Measurements from ENCODE around the gene ZNF660. TPM values are rescaled to one million over a fixed set of nuclear protein-coding genes. Genes with fewer than 3 reads are reported as not detected.
"Not testable (repeated sequence)": the region's sequence is repeated elsewhere in the genome, so short reads cannot be mapped to it uniquely, and the experiment has no call there.

ZNF660 gene
- total RNA-seq, 1 donor from 2014 or later = 27.1 TPM

- no peak overlapping the region for H3K27ac Mint-ChIP-seq
- H3K4me3 Mint-ChIP-seq (ENCODE audit: low read depth) = no peak overlapping the region
- H3K4me1 Mint-ChIP-seq (ENCODE audit: low read depth) = no peaks in the 10 kb centered on the region
- DNase-seq (ENCODE audit: low spot score, unreplicated experiment) = no peak
- no peaks in the 10 kb centered on the region for H3K27me3 Mint-ChIP-seq
- TF ChIP-seq CTCF (IDR thresholded peaks at IDR 0.05; ENCODE audit: unreplicated experiment) = no peak
- H3K9me3 Mint-ChIP-seq (ENCODE audit: low read depth) = peaks cover 13% of the 10 kb centered on the region
- peaks cover 35% of the 10 kb centered on the region for H3K36me3 Mint-ChIP-seq (ENCODE audit: insufficient read depth)
Measured at GRCh38 chr3:44576613-44577012, 8.2 kb upstream of the ZNF660 start.

- DNase-seq (ENCODE audit: low spot score, unreplicated experiment); H3K9me3 Mint-ChIP-seq (ENCODE audit: low read depth); H3K4me1 Mint-ChIP-seq (ENCODE audit: low read depth); H3K27ac Mint-ChIP-seq; H3K27me3 Mint-ChIP-seq; H3K4me3 Mint-ChIP-seq (ENCODE audit: low read depth): not testable (repeated sequence)
- peaks cover 27% of the 10 kb centered on the region for H3K36me3 Mint-ChIP-seq (ENCODE audit: insufficient read depth)
Measured at GRCh38 chr3:44577354-44577952, 7.3 kb upstream of the ZNF660 start.

- H3K4me1 Mint-ChIP-seq (ENCODE audit: low read depth); H3K27ac Mint-ChIP-seq; DNase-seq (ENCODE audit: low spot score, unreplicated experiment); H3K9me3 Mint-ChIP-seq (ENCODE audit: low read depth); H3K4me3 Mint-ChIP-seq (ENCODE audit: low read depth); H3K27me3 Mint-ChIP-seq: not testable (repeated sequence)
- H3K36me3 Mint-ChIP-seq (ENCODE audit: insufficient read depth) = peaks cover 22% of the 10 kb centered on the region
Measured at GRCh38 chr3:44578316-44578715, 6.4 kb upstream of the ZNF660 start.

- H3K4me1 Mint-ChIP-seq (ENCODE audit: low read depth); H3K9me3 Mint-ChIP-seq (ENCODE audit: low read depth); DNase-seq (ENCODE audit: low spot score, unreplicated experiment); H3K27ac Mint-ChIP-seq; H3K27me3 Mint-ChIP-seq; H3K4me3 Mint-ChIP-seq (ENCODE audit: low read depth): not testable (repeated sequence)
- H3K36me3 Mint-ChIP-seq (ENCODE audit: insufficient read depth) = peaks cover 22% of the 10 kb centered on the region
Measured at GRCh38 chr3:44578924-44579515, 5.7 kb upstream of the ZNF660 start.

- H3K27ac Mint-ChIP-seq; DNase-seq (ENCODE audit: low spot score, unreplicated experiment); H3K9me3 Mint-ChIP-seq (ENCODE audit: low read depth); H3K4me3 Mint-ChIP-seq (ENCODE audit: low read depth); H3K27me3 Mint-ChIP-seq; H3K4me1 Mint-ChIP-seq (ENCODE audit: low read depth): not testable (repeated sequence)
- peaks cover 18% of the 10 kb centered on the region for H3K36me3 Mint-ChIP-seq (ENCODE audit: insufficient read depth)
Measured at GRCh38 chr3:44579749-44580148, 5.0 kb upstream of the ZNF660 start.

GRCh38 chr3:44580971-44581370 is 3.8 kb upstream of the ZNF660 start:
- not testable (repeated sequence) for H3K27me3 Mint-ChIP-seq; DNase-seq (ENCODE audit: low spot score, unreplicated experiment); H3K9me3 Mint-ChIP-seq (ENCODE audit: low read depth); H3K27ac Mint-ChIP-seq; H3K4me3 Mint-ChIP-seq (ENCODE audit: low read depth)
- peaks cover 20% of the 10 kb centered on the region for H3K36me3 Mint-ChIP-seq (ENCODE audit: insufficient read depth)
- H3K4me1 Mint-ChIP-seq (ENCODE audit: low read depth) = peaks cover 14% of the 10 kb centered on the region

GRCh38 chr3:44596621-44597020 is 11.9 kb downstream of the ZNF660 start:
- TF ChIP-seq CTCF (IDR thresholded peaks at IDR 0.05; ENCODE audit: unreplicated experiment) = no peak
- H3K36me3 Mint-ChIP-seq (ENCODE audit: insufficient read depth) = peaks cover 94% of the 10 kb centered on the region
- no peaks in the 10 kb centered on the region for H3K4me1 Mint-ChIP-seq (ENCODE audit: low read depth)
- H3K27ac Mint-ChIP-seq = peak overlapping the region; percentile 64
- H3K4me3 Mint-ChIP-seq (ENCODE audit: low read depth) = no peak overlapping the region
- no peaks in the 10 kb centered on the region for H3K27me3 Mint-ChIP-seq
- peaks cover 68% of the 10 kb centered on the region for H3K9me3 Mint-ChIP-seq (ENCODE audit: low read depth)
- no peak for DNase-seq (ENCODE audit: low spot score, unreplicated experiment)

GRCh38 chr3:44601749-44602148 is 17.0 kb downstream of the ZNF660 start:
- no peak for DNase-seq (ENCODE audit: low spot score, unreplicated experiment)
- no peak for TF ChIP-seq CTCF (IDR thresholded peaks at IDR 0.05; ENCODE audit: unreplicated experiment)

More at GRCh38 chr3:44601749-44602148, 17.0 kb downstream of the ZNF660 start:
- H3K4me1 Mint-ChIP-seq (ENCODE audit: low read depth) = no peaks in the 10 kb centered on the region
- H3K36me3 Mint-ChIP-seq (ENCODE audit: insufficient read depth) = peaks cover 87% of the 10 kb centered on the region
- no peak overlapping the region for H3K27ac Mint-ChIP-seq
- peaks cover 65% of the 10 kb centered on the region for H3K9me3 Mint-ChIP-seq (ENCODE audit: low read depth)
- H3K27me3 Mint-ChIP-seq = no peaks in the 10 kb centered on the region
- H3K4me3 Mint-ChIP-seq (ENCODE audit: low read depth) = no peak overlapping the region
